Endometrial microvascular endothelial cells (primary cell): ENCODE data around the gene IL5RA. TPM values are rescaled to one million over a fixed set of nuclear protein-coding genes. Genes with fewer than 3 reads are reported as not detected.

Experiments used
- in situ Hi-C: cut with HindIII; loops from 2 replicates; pipeline ENCODE4 v1.10.0; 2017; ENCODE audit warnings: low sequenced_read_pairs, low pct_unique_long_range_greater_than_20kb; ENCODE audit errors: inconsistent ontology term
- total RNA-seq: library from RNA; depleted of rRNA; stranded (reverse); fragments of >200 nt; gene quantifications from one replicate; pipeline ENCODE4 v1.2.3, GENCODE V29; 2015; ENCODE audit errors: inconsistent ontology term

Gene IL5RA
- total RNA-seq, 1 donor from 2014 or later, result not detected

DNA sequence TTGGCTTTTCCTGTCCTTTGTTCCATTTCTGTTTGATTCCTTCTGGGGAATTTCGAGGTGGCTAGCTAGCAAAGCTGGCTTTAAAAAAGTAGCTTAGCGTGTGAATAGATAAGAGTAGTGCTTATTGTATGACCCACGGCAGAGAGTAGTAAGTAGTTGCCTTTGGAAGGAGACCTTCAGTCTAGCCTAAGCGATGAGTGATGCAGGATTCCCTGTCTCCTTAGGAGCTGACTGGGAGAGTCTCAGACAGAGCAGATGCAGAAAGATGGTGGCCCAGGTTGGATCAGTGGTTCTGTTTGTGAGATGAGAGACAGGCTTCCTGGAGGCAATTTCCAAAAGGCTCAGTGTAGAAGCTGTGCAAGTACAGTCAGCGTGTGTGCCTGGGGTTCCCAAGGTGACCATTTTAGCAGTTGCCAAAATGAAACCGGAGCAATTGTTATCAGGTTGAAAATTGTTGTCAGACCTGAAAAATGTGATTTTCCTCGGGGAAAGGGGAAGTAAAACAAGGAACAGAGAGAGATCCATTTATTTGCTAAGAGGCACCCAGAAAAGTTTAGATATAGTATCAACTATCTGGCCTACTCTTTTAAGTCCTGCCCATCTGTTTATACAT lies 681 bp upstream of the IL5RA start:
- in situ Hi-C loops, result no loop called here

GRCh38 chr3:3109407-3110298 lies 521 bp downstream of the IL5RA start:
- in situ Hi-C loops, result no loop called here

GRCh38 chr3:3107858-3108257 lies 2.3 kb downstream of the IL5RA start:
- in situ Hi-C loops, result no loop called here

GRCh38 chr3:3107181-3107580 lies 3.0 kb downstream of the IL5RA start:
- in situ Hi-C loops, result no loop called here

DNA sequence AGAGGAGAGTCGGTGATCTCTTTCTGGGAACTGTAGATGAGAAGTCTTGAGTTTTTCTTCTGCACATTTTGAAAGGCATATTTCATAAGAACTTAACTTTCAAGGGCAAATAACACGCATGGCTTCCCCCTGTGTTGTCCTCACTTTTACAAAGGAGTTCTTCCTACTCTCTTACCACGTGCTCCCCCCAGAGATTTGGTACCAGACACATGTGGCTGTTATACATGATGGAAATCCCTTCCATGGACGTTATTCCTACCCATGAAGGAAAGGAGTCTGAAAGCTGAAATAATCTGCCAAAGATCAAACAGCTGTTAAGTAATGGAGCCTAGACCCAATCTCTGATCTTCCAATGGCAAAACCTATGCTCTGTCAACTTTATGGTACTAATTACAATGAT lies 4.4 kb downstream of the IL5RA start:
- in situ Hi-C loops, result no loop called here

GRCh38 chr3:3105246-3105645 lies 4.9 kb downstream of the IL5RA start:
- in situ Hi-C loops, result no loop called here

GRCh38 chr3:3102751-3103150 lies 7.4 kb downstream of the IL5RA start:
- in situ Hi-C loops, result no loop called here

DNA sequence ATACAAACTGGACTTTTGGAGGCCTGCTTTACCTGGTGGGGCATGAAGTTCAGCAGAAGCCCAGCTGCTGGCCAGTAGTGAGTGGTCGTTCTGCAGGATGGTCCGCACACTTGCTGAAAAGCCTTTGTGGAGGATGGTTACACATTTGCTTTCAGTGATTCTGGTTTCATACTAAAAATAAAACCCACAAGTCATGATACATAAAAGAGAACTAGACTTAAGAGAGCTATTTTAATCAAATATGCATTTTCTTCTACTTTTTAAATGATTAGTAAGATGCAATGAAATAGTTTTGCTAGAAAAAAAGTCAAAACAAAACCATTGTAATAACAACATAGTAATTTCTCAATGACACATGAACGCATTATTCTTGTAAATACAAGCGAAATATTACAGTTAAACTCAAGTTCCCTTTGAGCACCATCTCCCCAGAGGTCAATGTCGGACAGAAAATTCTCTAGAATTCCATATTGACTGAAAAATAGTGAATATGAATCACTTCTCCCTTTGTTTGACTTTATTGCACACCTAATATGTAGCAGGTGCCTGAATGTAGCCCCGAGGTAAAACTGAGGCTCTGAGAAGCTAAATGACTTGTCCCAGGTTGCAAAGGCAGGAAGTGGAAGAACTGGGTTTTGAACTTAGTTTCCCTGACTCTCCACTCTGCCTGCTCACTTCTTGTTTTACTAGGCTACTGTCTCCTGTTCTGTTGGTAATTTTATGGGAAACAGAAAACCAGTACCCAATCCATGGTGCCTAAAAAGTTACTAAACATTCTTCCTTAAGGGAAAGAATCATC lies 8.3 kb downstream of the IL5RA start:
- in situ Hi-C loops, result no loop called here

DNA sequence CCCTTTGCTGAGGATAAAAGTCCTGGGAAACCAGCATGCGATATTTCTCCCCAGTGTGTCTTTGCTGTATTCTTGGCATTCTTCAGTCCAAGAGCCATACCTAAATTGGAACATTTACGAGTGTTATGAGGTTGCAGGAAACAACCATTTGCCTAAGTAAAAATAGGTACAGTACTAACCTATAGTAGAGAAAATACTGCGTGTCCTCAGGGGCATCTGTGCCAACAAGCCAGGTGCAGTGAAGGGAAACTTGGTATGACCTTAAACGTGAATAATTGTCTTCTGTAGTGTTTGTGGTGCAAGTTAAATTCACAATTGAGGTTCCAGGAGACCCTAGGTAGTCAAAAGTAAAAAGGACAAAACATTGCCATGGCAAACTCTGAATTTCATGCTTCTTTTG lies 12.2 kb downstream of the IL5RA start:
- in situ Hi-C loops, result no loop called here

DNA sequence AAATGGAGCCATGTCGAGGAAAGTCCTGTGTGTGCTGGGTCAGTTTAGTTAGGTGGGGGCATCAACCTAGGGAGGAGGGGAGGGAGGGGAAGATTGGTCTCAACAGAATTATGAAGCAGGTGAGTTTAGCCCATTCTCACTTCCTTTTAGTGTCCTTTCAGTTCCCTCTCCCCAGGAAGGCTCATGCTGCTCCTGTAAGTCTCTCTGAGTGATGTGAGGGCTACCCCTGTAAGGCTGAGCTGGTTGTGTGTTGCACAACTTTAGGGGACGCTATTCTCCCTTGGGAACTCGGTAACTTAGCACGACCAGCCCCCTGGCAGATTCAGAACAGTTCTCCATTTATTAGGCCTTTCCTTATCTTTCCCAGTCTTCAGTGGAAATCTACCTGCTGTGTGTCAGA lies 21.2 kb downstream of the IL5RA start:
- in situ Hi-C loops, result no loop called here

- in situ Hi-C loops, result no loop called here
Measured at GRCh38 chr3:3087716-3088465, 22.3 kb downstream of the IL5RA start.

GRCh38 chr3:3087279-3087678 lies 22.9 kb downstream of the IL5RA start:
- in situ Hi-C loops, result no loop called here

DNA sequence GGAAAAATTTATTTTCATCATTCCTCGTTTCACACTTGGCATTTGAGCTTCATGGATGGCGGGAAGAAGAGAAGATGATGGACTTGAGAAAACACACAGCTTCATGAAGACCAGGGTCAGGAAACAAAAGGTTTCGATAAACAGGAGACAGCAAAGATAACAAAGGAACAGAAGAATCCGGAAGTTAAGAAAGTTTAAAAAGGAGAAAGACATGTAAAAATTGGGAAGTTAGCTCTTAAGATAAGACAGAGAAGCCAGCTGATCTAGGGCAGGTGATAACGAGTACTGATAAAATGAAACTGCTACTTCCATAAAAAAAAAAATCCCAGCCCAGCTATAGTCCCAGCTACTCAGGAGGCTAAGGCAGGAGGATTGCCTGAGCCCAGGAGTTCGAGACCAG lies 23.9 kb downstream of the IL5RA start:
- in situ Hi-C loops, result no loop called here

DNA sequence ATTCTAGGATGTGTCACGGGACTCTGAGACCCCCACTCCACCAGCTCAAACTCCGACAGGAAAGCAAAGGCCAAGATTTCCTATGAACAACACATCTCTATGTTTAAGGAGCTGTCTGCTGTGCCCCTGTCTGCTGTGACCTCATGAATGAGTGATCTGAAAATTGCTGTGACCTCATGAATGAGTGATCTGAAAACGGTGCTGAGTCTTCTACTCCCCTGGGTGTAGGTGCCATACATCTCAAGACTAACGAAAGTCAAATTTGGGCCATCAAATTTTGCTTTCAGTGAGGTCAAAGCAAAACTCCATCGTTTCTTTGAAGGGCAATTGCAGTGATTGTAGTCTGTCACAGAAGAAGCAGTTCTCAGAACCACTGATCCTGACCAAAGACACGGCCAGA lies 24.4 kb downstream of the IL5RA start:
- in situ Hi-C loops, result no loop called here

DNA sequence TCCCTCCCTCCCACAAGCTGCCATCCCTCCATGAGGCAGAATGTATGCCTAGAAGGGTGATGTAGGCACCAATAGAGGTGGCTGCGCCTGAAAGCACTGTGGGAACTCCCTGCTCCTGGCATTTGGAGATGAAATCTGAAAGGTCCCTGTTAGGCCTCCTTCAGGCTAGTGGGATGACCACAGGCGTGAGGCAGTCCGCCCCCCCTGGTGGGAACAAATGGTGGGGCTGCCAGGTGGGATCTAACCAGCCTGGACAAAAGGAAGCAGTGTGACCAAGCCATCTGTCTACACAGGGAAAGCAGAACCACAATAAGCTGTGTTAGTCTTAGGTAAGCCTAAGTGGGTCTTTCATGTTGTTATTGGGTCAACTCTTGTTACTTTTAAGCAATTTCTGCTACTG lies 25.3 kb downstream of the IL5RA start:
- in situ Hi-C loops, result no loop called here

- in situ Hi-C loops, result no loop called here
Measured at GRCh38 chr3:3082234-3082924, 27.8 kb downstream of the IL5RA start.

DNA sequence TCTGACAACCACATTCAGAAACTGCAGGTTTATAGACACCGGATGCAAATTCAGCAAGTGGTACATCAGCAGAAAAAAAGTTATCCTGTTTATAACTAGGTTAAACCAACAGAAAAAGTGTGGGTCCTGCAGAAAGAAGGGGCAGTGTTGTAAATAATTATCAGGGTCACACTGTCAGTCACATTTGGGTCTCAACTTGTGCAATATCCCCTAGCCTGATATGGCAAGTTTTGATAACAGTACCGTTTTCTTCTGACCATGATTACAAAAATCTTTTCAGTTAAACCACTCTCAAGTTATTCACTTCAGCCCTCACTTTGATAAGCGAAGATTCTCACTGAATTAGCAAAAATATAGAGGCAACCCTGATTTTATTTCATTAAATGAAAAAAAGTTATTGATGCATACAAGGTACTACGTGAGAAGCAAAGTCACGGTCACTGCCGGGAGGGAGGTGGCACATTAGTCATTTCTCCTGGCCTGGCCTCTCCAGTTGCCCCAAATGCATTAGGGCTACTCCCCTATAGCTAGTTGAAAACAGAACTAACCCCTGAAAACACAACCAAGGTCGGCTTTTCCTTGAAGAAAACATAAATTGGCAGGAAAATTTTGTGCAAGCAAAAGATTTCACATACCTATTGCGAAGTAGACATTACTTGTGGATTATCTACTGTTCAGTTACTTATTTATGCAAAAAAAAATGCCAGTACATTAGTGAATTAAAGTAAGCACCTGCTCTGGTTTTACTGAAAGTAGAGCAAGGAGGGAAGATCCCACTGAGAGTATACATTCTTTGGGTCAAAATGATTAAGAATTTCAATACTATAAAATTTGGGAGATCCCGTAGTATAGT lies 28.6 kb downstream of the IL5RA start:
- in situ Hi-C loops, result no loop called here

DNA sequence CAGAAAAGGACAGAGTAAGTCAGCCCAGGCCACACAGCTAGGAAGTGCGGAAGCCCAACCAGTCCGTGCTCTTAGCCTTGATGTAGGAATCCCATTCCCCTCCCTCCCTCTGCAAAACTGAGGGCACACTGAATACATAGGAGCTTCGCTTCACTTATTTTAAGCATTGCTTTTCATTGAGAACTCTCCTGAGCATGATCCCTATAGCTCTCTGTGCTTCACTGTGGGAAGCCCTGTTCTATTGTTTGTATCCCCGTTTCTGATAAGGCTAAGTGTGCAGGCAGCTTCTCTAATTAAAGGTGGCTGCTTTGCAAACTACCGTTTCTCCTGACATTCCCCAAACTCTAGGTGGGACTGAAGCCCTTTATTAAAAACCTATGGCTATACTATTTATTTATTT lies 29.9 kb downstream of the IL5RA start:
- in situ Hi-C loops, result no loop called here
